ENCODE data around the gene GPRC5B. TPM values are rescaled to one million over a fixed set of nuclear protein-coding genes. Genes with fewer than 3 reads are reported as not detected.

GPRC5B gene
- total RNA-seq, 1 donor from 2014 or later: 140 TPM

- Mint-ChIP-seq H3K27ac (ENCODE audit: unreplicated experiment) (no peak overlapping the region), H3K27me3 (ENCODE audit: unreplicated experiment) (no peaks in the 10 kb centered on the region), H3K9me3 (ENCODE audit: unreplicated experiment) (no peaks in the 10 kb centered on the region), H3K36me3 (ENCODE audit: low read depth, unreplicated experiment) (peaks cover 4% of the 10 kb centered on the region), H3K4me3 (ENCODE audit: unreplicated experiment) (no peak overlapping the region), H3K4me1 (ENCODE audit: unreplicated experiment) (peaks cover 18% of the 10 kb centered on the region)
- no peak for DNase-seq (ENCODE audit: low spot score)
- no peak for TF ChIP-seq CTCF (IDR thresholded peaks at IDR 0.05; ENCODE audit: unreplicated experiment)
Observed at GRCh38 chr16:19842426-19843157, 42.1 kb downstream of the GPRC5B start.

DNA sequence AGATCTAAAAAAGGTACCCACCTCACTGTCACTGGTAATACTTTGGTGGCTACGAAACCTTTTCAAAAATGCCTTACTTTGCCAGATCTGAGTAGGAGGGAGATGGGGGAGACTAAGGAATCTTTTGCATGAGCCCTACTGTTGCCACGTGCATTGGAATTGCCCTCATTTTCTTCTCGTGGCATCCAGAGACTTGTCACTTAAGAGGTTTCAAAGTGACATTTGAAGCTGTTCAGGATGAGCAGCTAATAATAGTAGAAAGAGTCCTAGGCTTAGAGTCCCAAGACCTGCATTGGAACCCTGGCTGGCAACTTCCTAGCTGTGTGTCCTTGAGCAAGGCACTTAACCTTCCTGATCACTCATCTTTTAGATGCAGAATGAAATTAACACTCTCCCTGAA lies 43.5 kb downstream of the GPRC5B start:
- Mint-ChIP-seq H3K9me3 (ENCODE audit: unreplicated experiment) (no peaks in the 10 kb centered on the region), H3K27me3 (ENCODE audit: unreplicated experiment) (no peaks in the 10 kb centered on the region), H3K4me1 (ENCODE audit: unreplicated experiment) (peaks cover 19% of the 10 kb centered on the region), H3K27ac (ENCODE audit: unreplicated experiment) (no peak overlapping the region), H3K36me3 (ENCODE audit: low read depth, unreplicated experiment) (peaks cover 4% of the 10 kb centered on the region), H3K4me3 (ENCODE audit: unreplicated experiment) (no peak overlapping the region)
- TF ChIP-seq CTCF (IDR thresholded peaks at IDR 0.05; ENCODE audit: unreplicated experiment): no peak
- DNase-seq (ENCODE audit: low spot score): no peak

- H3K27me3 Mint-ChIP-seq (ENCODE audit: unreplicated experiment): no peaks in the 10 kb centered on the region
- no peak for DNase-seq (ENCODE audit: low spot score)
Observed at GRCh38 chr16:19840524-19841110, 44.0 kb downstream of the GPRC5B start.

GRCh38 chr16:19837984-19838707 lies 46.5 kb downstream of the GPRC5B start:
- no peak for TF ChIP-seq CTCF (IDR thresholded peaks at IDR 0.05; ENCODE audit: unreplicated experiment)
- Mint-ChIP-seq H3K4me3 (ENCODE audit: unreplicated experiment) (no peak overlapping the region), H3K4me1 (ENCODE audit: unreplicated experiment) (peaks cover 16% of the 10 kb centered on the region), H3K27me3 (ENCODE audit: unreplicated experiment) (no peaks in the 10 kb centered on the region), H3K36me3 (ENCODE audit: low read depth, unreplicated experiment) (no peaks in the 10 kb centered on the region), H3K9me3 (ENCODE audit: unreplicated experiment) (no peaks in the 10 kb centered on the region), H3K27ac (ENCODE audit: unreplicated experiment) (peak overlapping the region; percentile 7)
- no peak for DNase-seq (ENCODE audit: low spot score)

More at GRCh38 chr16:19840524-19841110, 44.0 kb downstream of the GPRC5B start:
- Mint-ChIP-seq H3K4me3 (ENCODE audit: unreplicated experiment) (no peak overlapping the region), H3K4me1 (ENCODE audit: unreplicated experiment) (peaks cover 19% of the 10 kb centered on the region), H3K27ac (ENCODE audit: unreplicated experiment) (no peak overlapping the region), H3K9me3 (ENCODE audit: unreplicated experiment) (no peaks in the 10 kb centered on the region), H3K36me3 (ENCODE audit: low read depth, unreplicated experiment) (peaks cover 4% of the 10 kb centered on the region)
- TF ChIP-seq CTCF (IDR thresholded peaks at IDR 0.05; ENCODE audit: unreplicated experiment): no peak
